T1000 (cell line): ENCODE data around the gene COL13A1.

Experiments used
- DNase-seq: peaks from one replicate; lab custom pipeline; 2025; ENCODE audit warnings: mixed read lengths; lab: John Stamatoyannopoulos, UW

Gene COL13A1

GRCh38 chr10:69801434-69802315 lies at the start of gene COL13A1:
Gene COL13A1, plus strand, starts transcription at chr10:69801906. Its CDS starts 518 bp downstream, at chr10:69802424.
- peak; percentile 57 for DNase-seq

GRCh38 chr10:69752479-69752878 lies 49.2 kb upstream of the COL13A1 start:
- DNase-seq: no peak

GRCh38 chr10:69756279-69756678 lies 45.4 kb upstream of the COL13A1 start:
- DNase-seq: no peak

- no peak for DNase-seq
Measured at GRCh38 chr10:69757206-69757552, 44.5 kb upstream of the COL13A1 start.

GRCh38 chr10:69757553-69758309 lies 44.0 kb upstream of the COL13A1 start:
- DNase-seq: no peak

GRCh38 chr10:69758310-69758728 lies 43.4 kb upstream of the COL13A1 start:
- DNase-seq: no peak

- DNase-seq: no peak
Measured at GRCh38 chr10:69759641-69760040, 42.1 kb upstream of the COL13A1 start.

GRCh38 chr10:69760072-69760471 lies 41.6 kb upstream of the COL13A1 start:
- no peak for DNase-seq

- DNase-seq: no peak
Measured at GRCh38 chr10:69761320-69761719, 40.4 kb upstream of the COL13A1 start.

GRCh38 chr10:69766161-69766910 lies 35.4 kb upstream of the COL13A1 start:
- no peak for DNase-seq

GRCh38 chr10:69767793-69768192 lies 33.9 kb upstream of the COL13A1 start:
- no peak for DNase-seq

GRCh38 chr10:69768386-69768785 lies 33.3 kb upstream of the COL13A1 start:
- DNase-seq: no peak

- DNase-seq: peak; percentile 58
Measured at GRCh38 chr10:69769395-69769992, 32.2 kb upstream of the COL13A1 start.

- DNase-seq: no peak
Measured at GRCh38 chr10:69772933-69773704, 28.6 kb upstream of the COL13A1 start.

GRCh38 chr10:69774596-69774995 lies 27.1 kb upstream of the COL13A1 start:
- DNase-seq: no peak

- no peak for DNase-seq
Measured at GRCh38 chr10:69780077-69780476, 21.6 kb upstream of the COL13A1 start.

- no peak for DNase-seq
Measured at GRCh38 chr10:69781576-69781975, 20.1 kb upstream of the COL13A1 start.

- DNase-seq: no peak
Measured at GRCh38 chr10:69783515-69783914, 18.2 kb upstream of the COL13A1 start.

GRCh38 chr10:69786791-69787190 lies 14.9 kb upstream of the COL13A1 start:
- no peak for DNase-seq

- DNase-seq: no peak
Measured at GRCh38 chr10:69787681-69788080, 14.0 kb upstream of the COL13A1 start.

- DNase-seq: no peak
Measured at GRCh38 chr10:69789164-69789576, 12.5 kb upstream of the COL13A1 start.
